ENCODE results near the gene PFDN2. TPM values are rescaled to one million over a fixed set of nuclear protein-coding genes. Genes with fewer than 3 reads are reported as not detected.
"Not testable (repeated sequence)": the region's sequence is repeated elsewhere in the genome, so short reads cannot be mapped to it uniquely, and the experiment has no call there.

The PFDN2 gene
- total RNA-seq, 2 experiments from 2014 or later, result 76.6 to 78.8 TPM

DNA sequence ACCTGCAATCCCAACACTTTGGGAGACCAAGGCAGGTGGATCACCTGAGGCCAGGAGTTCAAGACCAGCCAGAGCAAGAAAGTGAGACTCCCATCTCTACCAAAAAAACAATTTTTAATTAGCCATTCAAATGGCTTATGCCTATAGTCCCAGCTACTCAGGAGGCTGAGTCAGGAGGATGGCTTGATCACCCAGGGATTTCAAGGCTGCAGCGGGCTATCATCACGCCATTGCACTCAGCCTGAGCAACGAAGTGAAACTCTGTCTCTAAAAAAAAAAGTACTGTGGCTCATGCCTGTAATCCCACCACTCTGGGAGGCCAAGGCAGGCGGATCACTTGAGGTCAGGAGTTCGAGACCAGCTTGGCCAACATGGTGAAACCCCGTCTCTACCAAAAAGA is 1.9 kb downstream of the PFDN2 start:
- not testable (repeated sequence) for H3K27me3 Mint-ChIP-seq, DNase-seq, H3K9me3 Mint-ChIP-seq
- Mint-ChIP-seq H3K36me3 (ENCODE audit: low read depth) (peaks cover 43% of the 10 kb centered on the region), H3K4me3 (peak overlapping the region; percentile 93), H3K4me1 (peaks cover 72% of the 10 kb centered on the region), H3K27ac (peak overlapping the region; percentile 95)
- CTCF ChIA-PET, result interaction anchor here (1.2 to 3.4 kb wide), 3 partner anchors 18 to 48 kb away, joined by 3 to 21 read pairs (median 14); partner anchors contain the start of genes DEDD and KLHDC9
- POLR2A ChIA-PET, result interaction anchor here (2.0 to 3.7 kb wide), 5 partner anchors 17 to 198 kb away, joined by 5 to 27 read pairs (median 11); partner anchors contain the start of genes KLHDC9, SDHC, UFC1 and USF1

- peaks cover 68% of the 10 kb centered on the region for H3K4me1 Mint-ChIP-seq
Measured at GRCh38 chr1:161115132-161115711, 2.6 kb downstream of the PFDN2 start.

GRCh38 chr1:161114556-161114955 is 3.3 kb downstream of the PFDN2 start:
- H3K9me3 Mint-ChIP-seq, result no peaks in the 10 kb centered on the region
- H3K4me3 Mint-ChIP-seq, result no peak overlapping the region
- H3K27ac Mint-ChIP-seq, result peak overlapping the region; percentile 95
- CTCF ChIA-PET, result no interaction called here
- H3K27me3 Mint-ChIP-seq, result no peaks in the 10 kb centered on the region
- POLR2A ChIA-PET, result interaction anchor here (0.7 to 1.9 kb wide), 4 partner anchors 17 to 68 kb away, joined by 3 to 7 read pairs (median 4); partner anchors contain the start of genes ARHGAP30 and USF1
- peaks cover 32% of the 10 kb centered on the region for H3K36me3 Mint-ChIP-seq (ENCODE audit: low read depth)
- DNase-seq, result no peak
- H3K4me1 Mint-ChIP-seq, result peaks cover 62% of the 10 kb centered on the region

More at GRCh38 chr1:161115132-161115711, 2.6 kb downstream of the PFDN2 start:
- Mint-ChIP-seq H3K27me3 (no peaks in the 10 kb centered on the region), H3K36me3 (ENCODE audit: low read depth) (peaks cover 39% of the 10 kb centered on the region), H3K27ac (peak overlapping the region; percentile 95), H3K4me3 (peak overlapping the region; percentile 93), H3K9me3 (no peaks in the 10 kb centered on the region)
- peak; percentile 58 for DNase-seq
- ChIA-PET POLR2A (interaction anchor here (1.9 to 3.7 kb wide), 2 partner anchors 16 kb away, joined by 4 to 27 read pairs; partner anchors contain the start of gene KLHDC9), CTCF (no interaction called here)

GRCh38 chr1:161113915-161114314 is 3.9 kb downstream of the PFDN2 start:
- Mint-ChIP-seq H3K36me3 (ENCODE audit: low read depth) (peaks cover 30% of the 10 kb centered on the region), H3K27me3 (no peaks in the 10 kb centered on the region), H3K27ac (peak overlapping the region; percentile 56), H3K9me3 (no peaks in the 10 kb centered on the region), H3K4me3 (no peak overlapping the region), H3K4me1 (peaks cover 58% of the 10 kb centered on the region)
- ChIA-PET POLR2A (interaction anchor here (0.7 to 1.9 kb wide), 4 partner anchors 18 to 68 kb away, joined by 3 to 7 read pairs (median 4); partner anchors contain the start of genes ARHGAP30 and USF1), CTCF (interaction anchor here (1.0 kb wide), 1 partner anchor 72 kb away, joined by 3 read pairs; no protein-coding TSS in a partner anchor)
- no peak for DNase-seq

- Mint-ChIP-seq H3K9me3 (no peaks in the 10 kb centered on the region), H3K36me3 (ENCODE audit: low read depth) (peaks cover 27% of the 10 kb centered on the region), H3K27me3 (no peaks in the 10 kb centered on the region), H3K4me1 (peaks cover 48% of the 10 kb centered on the region), H3K4me3 (no peak overlapping the region), H3K27ac (no peak overlapping the region)
- DNase-seq, result no peak
- POLR2A ChIA-PET, result interaction anchor here (1.2 kb wide), 1 partner anchor 43 kb away, joined by 3 read pairs; no protein-coding TSS in a partner anchor
- CTCF ChIA-PET, result interaction anchor here (1.2 to 1.5 kb wide), 3 partner anchors 13 to 55 kb away, joined by 3 to 6 read pairs (median 4); partner anchors contain the start of genes KLHDC9 and PPOX
Measured at GRCh38 chr1:161111527-161111926, 6.3 kb downstream of the PFDN2 start.

DNA sequence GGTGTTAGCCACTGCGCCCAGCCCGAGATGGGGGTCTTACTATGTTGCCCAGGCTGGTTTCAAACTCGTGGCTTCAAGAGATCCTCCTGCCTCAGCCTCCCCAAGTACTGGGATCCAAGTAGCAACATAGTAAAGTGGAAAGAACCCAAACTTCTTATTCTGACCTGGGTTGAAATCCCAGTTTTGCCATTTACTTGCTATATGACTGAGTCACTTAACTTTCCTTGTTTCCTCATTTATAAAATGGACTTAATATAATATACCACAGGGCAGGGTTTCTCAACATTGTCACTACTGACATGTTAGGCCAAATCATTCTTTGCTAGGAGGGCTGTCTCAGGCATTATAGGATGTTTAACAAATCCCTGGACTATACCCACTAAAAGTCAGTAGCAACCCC is 6.7 kb downstream of the PFDN2 start:
- ChIA-PET CTCF (interaction anchor here (1.4 to 1.5 kb wide), 2 partner anchors 13 to 55 kb away, joined by 4 to 6 read pairs; partner anchors contain the start of genes KLHDC9 and PPOX), POLR2A (no interaction called here)
- H3K4me1 Mint-ChIP-seq, result peaks cover 43% of the 10 kb centered on the region
- no peaks in the 10 kb centered on the region for H3K27me3 Mint-ChIP-seq
- H3K27ac Mint-ChIP-seq, result no peak overlapping the region
- H3K4me3 Mint-ChIP-seq, result no peak overlapping the region
- no peaks in the 10 kb centered on the region for H3K9me3 Mint-ChIP-seq
- no peak for DNase-seq
- H3K36me3 Mint-ChIP-seq (ENCODE audit: low read depth), result peaks cover 31% of the 10 kb centered on the region

DNA sequence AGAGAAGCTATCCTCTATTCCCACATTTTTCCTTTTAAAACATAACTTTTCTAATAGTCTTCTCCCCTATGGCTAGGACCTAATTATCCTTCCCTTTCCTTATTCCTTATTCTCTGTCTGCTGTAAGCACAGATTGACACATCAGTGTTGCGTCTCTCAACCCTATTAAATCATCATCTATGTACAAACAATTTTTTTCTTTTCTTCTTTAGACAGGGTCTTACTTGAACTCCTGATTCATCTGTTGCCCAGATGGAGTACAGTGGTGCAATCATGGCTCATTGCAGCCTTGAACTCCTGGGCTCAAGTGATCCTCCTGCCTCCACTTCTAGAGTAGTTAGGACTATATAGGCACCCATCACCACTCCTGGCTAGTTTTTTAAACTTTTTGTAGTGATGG is 11.4 kb downstream of the PFDN2 start:
- H3K27me3 Mint-ChIP-seq, result no peaks in the 10 kb centered on the region
- DNase-seq, result no peak
- CTCF ChIA-PET, result no interaction called here
- H3K27ac Mint-ChIP-seq, result no peak overlapping the region
- POLR2A ChIA-PET, result interaction anchor here (0.8 to 0.9 kb wide), 2 partner anchors 49 to 95 kb away, joined by 3 read pairs; partner anchors contain the start of gene NDUFS2
- H3K9me3 Mint-ChIP-seq, result no peaks in the 10 kb centered on the region
- H3K4me1 Mint-ChIP-seq, result peaks cover 8% of the 10 kb centered on the region
- no peak overlapping the region for H3K4me3 Mint-ChIP-seq
- peaks cover 21% of the 10 kb centered on the region for H3K36me3 Mint-ChIP-seq (ENCODE audit: low read depth)

DNA sequence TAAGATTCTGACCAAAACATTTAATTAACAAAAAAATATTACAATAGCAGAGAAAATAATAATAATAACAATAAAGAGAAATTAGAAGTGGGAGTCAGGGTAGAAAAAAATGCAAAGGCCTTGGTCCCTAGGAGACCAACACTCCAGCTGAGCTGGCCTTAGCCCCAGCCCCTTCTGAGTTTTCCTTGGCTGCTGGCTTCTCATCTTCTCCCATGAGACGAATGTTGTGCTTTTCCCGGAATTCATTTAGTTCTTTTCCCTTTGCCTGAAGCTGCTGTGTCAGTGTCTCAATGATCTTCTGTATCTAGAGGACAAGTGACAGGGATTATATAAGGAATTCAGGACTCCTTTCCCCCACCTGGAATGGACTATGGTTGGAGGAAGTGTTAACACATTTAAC is 17.3 kb downstream of the PFDN2 start:
- POLR2A ChIA-PET, result interaction anchor here (1.5 to 9.5 kb wide), 4 partner anchors 16 to 54 kb away, joined by 3 to 142 read pairs (median 52); partner anchors contain the start of genes ARHGAP30, NIT1, PFDN2 and USF1
- no peak for DNase-seq
- H3K27ac Mint-ChIP-seq, result no peak overlapping the region
- no peaks in the 10 kb centered on the region for H3K9me3 Mint-ChIP-seq
- H3K4me1 Mint-ChIP-seq, result peaks cover 25% of the 10 kb centered on the region
- no peaks in the 10 kb centered on the region for H3K27me3 Mint-ChIP-seq
- H3K36me3 Mint-ChIP-seq (ENCODE audit: low read depth), result peaks cover 29% of the 10 kb centered on the region
- no peak overlapping the region for H3K4me3 Mint-ChIP-seq
- CTCF ChIA-PET, result interaction anchor here (0.8 to 2.3 kb wide), 4 partner anchors 29 to 149 kb away, joined by 3 to 6 read pairs (median 3); no protein-coding TSS in a partner anchor

- Mint-ChIP-seq H3K4me3 (peak overlapping the region; percentile 68), H3K4me1 (peaks cover 23% of the 10 kb centered on the region), H3K36me3 (ENCODE audit: low read depth) (peaks cover 29% of the 10 kb centered on the region), H3K27ac (peak overlapping the region; percentile 58), H3K27me3 (peaks cover 4% of the 10 kb centered on the region), H3K9me3 (no peaks in the 10 kb centered on the region)
- DNase-seq, result no peak
- POLR2A ChIA-PET, result interaction anchor here (1.0 to 9.5 kb wide), 7 partner anchors 18 to 255 kb away, joined by 3 to 142 read pairs (median 13); partner anchors contain the start of genes ARHGAP30, F11R, NIT1 and PFDN2
- CTCF ChIA-PET, result interaction anchor here (0.9 to 7.5 kb wide), 11 partner anchors 13 to 147 kb away, joined by 3 to 128 read pairs (median 6); partner anchors contain the start of genes ARHGAP30, NIT1, PFDN2 and PPOX
Measured at GRCh38 chr1:161099090-161099802, 18.6 kb downstream of the PFDN2 start.

DNA sequence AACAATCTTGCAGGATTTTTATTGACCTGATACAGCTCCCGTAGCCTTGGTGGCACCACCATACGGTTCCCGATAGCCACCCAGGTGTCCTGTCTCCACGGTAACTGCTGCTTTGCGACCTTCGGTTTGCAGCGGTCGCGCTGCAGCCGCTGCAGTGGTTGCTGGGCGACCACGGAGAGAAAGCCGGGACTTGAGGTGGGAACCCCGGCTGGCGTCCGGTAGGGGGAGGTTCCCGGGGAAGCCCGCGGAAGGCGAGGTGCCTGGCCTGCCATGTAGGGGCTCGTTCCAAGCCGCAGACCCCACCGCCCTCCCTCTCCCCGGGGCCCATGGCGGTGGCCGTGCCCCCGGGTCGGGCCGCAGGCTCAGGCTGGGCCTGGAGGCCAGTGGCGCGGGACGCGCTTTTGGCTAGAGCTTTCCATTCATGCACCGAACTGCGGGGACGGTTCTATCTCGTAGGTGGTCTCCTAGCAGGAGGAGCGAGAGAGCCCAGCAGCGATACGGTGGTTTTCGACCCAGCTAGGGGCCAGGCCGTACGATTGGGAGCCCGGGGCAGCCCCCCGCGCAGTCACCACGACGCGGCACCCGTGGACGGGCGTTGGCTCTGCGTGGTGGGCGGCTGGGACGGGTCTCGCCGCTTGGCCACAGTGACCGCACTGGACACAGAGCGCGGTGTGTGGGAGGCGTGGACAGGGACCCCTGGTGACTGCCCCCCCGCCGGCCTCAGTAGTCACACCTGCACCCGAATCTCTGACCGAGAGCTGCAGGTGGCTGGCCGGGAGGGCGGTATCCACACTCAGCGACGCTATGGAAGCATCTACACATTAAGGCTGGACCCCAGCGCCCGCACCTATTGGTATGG is 19.4 kb downstream of the PFDN2 start, which contains the start of gene KLHDC9:
TSS of gene KLHDC9 (plus strand) at position 152 of the 859 bp plus-strand sequence. CDS start at position 327, 175 bp downstream.
- peaks cover 29% of the 10 kb centered on the region for H3K36me3 Mint-ChIP-seq (ENCODE audit: low read depth)
- peaks cover 23% of the 10 kb centered on the region for H3K4me1 Mint-ChIP-seq
- peak; percentile 81 for DNase-seq
- H3K27ac Mint-ChIP-seq, result peak within 1 kb of the TSS; percentile 69
- POLR2A ChIA-PET, result interaction anchor here (0.6 to 9.5 kb wide), 16 partner anchors 11 to 254 kb away, joined by 3 to 142 read pairs (median 4); partner anchors contain the start of genes ARHGAP30, F11R, NIT1 and PFDN2
- peak within 1 kb of the TSS; percentile 85 for H3K4me3 Mint-ChIP-seq
- CTCF ChIA-PET, result interaction anchor here (0.6 to 7.5 kb wide), 28 partner anchors 10 to 429 kb away, joined by 3 to 128 read pairs (median 6); partner anchors contain the start of genes ARHGAP30, DEDD, F11R and ITLN2
- H3K9me3 Mint-ChIP-seq, result no peaks in the 10 kb centered on the region
- peaks cover 6% of the 10 kb centered on the region for H3K27me3 Mint-ChIP-seq

- Mint-ChIP-seq H3K4me1 (peaks cover 39% of the 10 kb centered on the region), H3K27ac (no peak overlapping the region), H3K4me3 (no peak overlapping the region), H3K9me3 (no peaks in the 10 kb centered on the region), H3K36me3 (ENCODE audit: low read depth) (peaks cover 24% of the 10 kb centered on the region), H3K27me3 (peaks cover 6% of the 10 kb centered on the region)
- ChIA-PET POLR2A (interaction anchor here (0.9 to 9.5 kb wide), 6 partner anchors 27 to 80 kb away, joined by 3 to 142 read pairs (median 8); partner anchors contain the start of genes ARHGAP30, B4GALT3, F11R and TSTD1), CTCF (interaction anchor here (0.6 to 7.5 kb wide), 18 partner anchors 8 to 262 kb away, joined by 3 to 128 read pairs (median 8); partner anchors contain the start of genes ARHGAP30, DEDD, NECTIN4 and NIT1)
- no peak for DNase-seq
Measured at GRCh38 chr1:161096530-161096929, 21.3 kb downstream of the PFDN2 start.

All from activated CD4-positive, alpha-beta memory T cell treated with anti-CD3 and anti-CD28 coated beads, Interleukin-2, amount 10 ng/mL, durations not matched to agents 7 days and 5 days (primary cell).